ENCODE results near the gene CHID1.

Gene CHID1

DNA sequence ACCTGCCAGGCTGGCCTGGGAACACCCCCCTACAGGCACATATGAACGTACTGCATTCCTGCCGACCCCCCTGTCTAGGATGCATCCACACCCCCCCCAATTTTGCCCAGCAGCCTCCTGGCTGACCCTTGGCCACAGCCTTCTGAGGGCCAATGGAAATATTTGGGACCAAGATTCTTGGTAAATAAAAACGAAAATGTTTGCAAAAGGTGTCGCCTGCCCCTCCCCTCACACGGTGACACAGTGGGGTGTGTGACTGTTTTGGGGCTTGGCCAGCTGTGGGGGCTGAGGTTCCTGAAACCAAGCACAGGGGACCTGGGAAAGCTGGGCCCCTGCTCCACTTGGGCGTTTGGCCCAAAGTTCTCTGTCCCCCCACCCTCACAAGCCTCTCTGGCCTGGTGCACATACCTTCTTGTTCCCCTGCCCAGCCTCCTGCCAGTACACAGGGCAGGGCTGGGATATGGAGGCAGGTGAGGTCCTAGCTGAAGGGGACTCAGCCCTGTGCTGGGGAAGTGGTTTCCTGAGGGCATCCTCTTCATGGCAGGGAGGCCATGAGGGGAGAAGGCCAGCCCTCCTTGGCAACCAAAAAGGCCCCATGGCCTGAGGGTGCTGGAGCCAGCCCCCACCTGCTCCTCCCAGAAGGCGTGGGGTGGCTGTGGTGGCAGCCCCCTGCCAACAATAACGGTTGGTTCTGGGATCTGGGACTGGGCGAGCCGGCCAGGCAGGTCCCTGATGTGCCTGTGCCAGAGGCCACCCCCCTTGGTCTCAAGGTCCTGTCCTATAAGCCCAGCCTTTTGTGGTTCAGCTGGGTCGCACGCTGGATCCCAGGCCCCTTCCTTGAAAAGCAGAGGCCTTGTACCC lies 85.0 kb downstream of the CHID1 start:
- no peak overlapping the region for H3K4me3 ChIP-seq (ENCODE audit: low read length)
- H3K27me3 ChIP-seq (ENCODE audit: insufficient read depth, low read length): peaks cover 50% of the 10 kb centered on the region
- 0 out of 2 replicates have a peak, but pooled peaks cover 6% of the 10 kb centered on the region for H3K36me3 ChIP-seq (ENCODE audit: insufficient read depth, low read length)
- no peaks in the 10 kb centered on the region for H3K9me3 ChIP-seq (ENCODE audit: insufficient read depth, low read depth, low read length)
- no peak overlapping the region for H3K27ac ChIP-seq (ENCODE audit: low read depth, low read length)
- H3K4me1 ChIP-seq (ENCODE audit: insufficient read depth, low read length): peaks cover 19% of the 10 kb centered on the region
- no peak overlapping the region for H3K9ac ChIP-seq (ENCODE audit: low read depth, low read length)
- WGBS: 92% methylated on average over 12 of the region's 12 CpGs

DNA sequence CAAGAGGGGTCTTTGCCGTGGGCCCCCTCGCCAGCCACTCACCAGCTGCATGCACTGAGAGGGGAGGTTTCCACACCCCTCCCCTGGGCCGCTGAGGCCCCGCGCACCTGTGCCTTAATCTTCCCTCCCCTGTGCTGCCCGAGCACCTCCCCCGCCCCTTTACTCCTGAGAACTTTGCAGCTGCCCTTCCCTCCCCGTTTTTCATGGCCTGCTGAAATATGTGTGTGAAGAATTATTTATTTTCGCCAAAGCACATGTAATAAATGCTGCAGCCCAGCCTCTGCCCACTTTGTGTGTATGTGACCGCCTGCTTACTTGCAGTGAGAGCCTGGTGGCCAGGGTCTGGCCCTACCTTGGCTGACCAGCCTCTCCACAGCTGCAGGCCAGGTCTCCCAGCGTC lies 85.7 kb downstream of the CHID1 start:
- peaks cover 19% of the 10 kb centered on the region for H3K4me1 ChIP-seq (ENCODE audit: insufficient read depth, low read length)
- WGBS: 87% methylated on average over 11 of the region's 11 CpGs

GRCh38 chr11:824292-824880 lies 86.2 kb downstream of the CHID1 start:
- Histone ChIP-seq H3K4me1 (ENCODE audit: insufficient read depth, low read length) (peaks cover 19% of the 10 kb centered on the region), H3K9me3 (ENCODE audit: insufficient read depth, low read depth, low read length) (no peaks in the 10 kb centered on the region), H3K36me3 (ENCODE audit: insufficient read depth, low read length) (0 out of 2 replicates have a peak, but pooled peaks cover 6% of the 10 kb centered on the region), H3K27ac (ENCODE audit: low read depth, low read length) (no peak overlapping the region), H3K9ac (ENCODE audit: low read depth, low read length) (no peak overlapping the region), H3K4me3 (ENCODE audit: low read length) (no peak overlapping the region), H3K27me3 (ENCODE audit: insufficient read depth, low read length) (peaks cover 39% of the 10 kb centered on the region)
- WGBS: 95% methylated on average over 59 of the region's 59 CpGs

More for the DNA sequence above, 85.7 kb downstream of the CHID1 start:
- no peaks in the 10 kb centered on the region for H3K9me3 ChIP-seq (ENCODE audit: insufficient read depth, low read depth, low read length)
- no peak overlapping the region for H3K9ac ChIP-seq (ENCODE audit: low read depth, low read length)
- no peak overlapping the region for H3K27ac ChIP-seq (ENCODE audit: low read depth, low read length)
- peaks cover 45% of the 10 kb centered on the region for H3K27me3 ChIP-seq (ENCODE audit: insufficient read depth, low read length)
- 0 out of 2 replicates have a peak, but pooled peaks cover 6% of the 10 kb centered on the region for H3K36me3 ChIP-seq (ENCODE audit: insufficient read depth, low read length)
- H3K4me3 ChIP-seq (ENCODE audit: low read length): no peak overlapping the region

- 92% methylated on average over 53 of the region's 53 CpGs for WGBS
- H3K4me3 ChIP-seq (ENCODE audit: low read length): no peak overlapping the region
- H3K9ac ChIP-seq (ENCODE audit: low read depth, low read length): no peak overlapping the region
- H3K27ac ChIP-seq (ENCODE audit: low read depth, low read length): no peak overlapping the region
- peaks cover 12% of the 10 kb centered on the region for H3K4me1 ChIP-seq (ENCODE audit: insufficient read depth, low read length)
- H3K9me3 ChIP-seq (ENCODE audit: insufficient read depth, low read depth, low read length): no peaks in the 10 kb centered on the region
- H3K36me3 ChIP-seq (ENCODE audit: insufficient read depth, low read length): 0 out of 2 replicates have a peak, but pooled peaks cover 6% of the 10 kb centered on the region
- H3K27me3 ChIP-seq (ENCODE audit: insufficient read depth, low read length): peaks cover 32% of the 10 kb centered on the region
These were observed 86.9 kb downstream of the CHID1 start for GRCh38 chr11:823441-824291.

GRCh38 chr11:821512-822371 lies 88.9 kb downstream of the CHID1 start:
- Histone ChIP-seq H3K4me1 (ENCODE audit: insufficient read depth, low read length) (no peaks in the 10 kb centered on the region), H3K9ac (ENCODE audit: low read depth, low read length) (no peak overlapping the region), H3K36me3 (ENCODE audit: insufficient read depth, low read length) (0 out of 2 replicates have a peak, but pooled peaks cover 6% of the 10 kb centered on the region), H3K27ac (ENCODE audit: low read depth, low read length) (no peak overlapping the region), H3K27me3 (ENCODE audit: insufficient read depth, low read length) (peaks cover 13% of the 10 kb centered on the region), H3K4me3 (ENCODE audit: low read length) (no peak overlapping the region), H3K9me3 (ENCODE audit: insufficient read depth, low read depth, low read length) (no peaks in the 10 kb centered on the region)
- 95% methylated on average over 21 of the region's 22 CpGs for WGBS

- H3K4me3 ChIP-seq (ENCODE audit: low read length): peak overlapping the region; percentile 92
- H3K4me1 ChIP-seq (ENCODE audit: insufficient read depth, low read length): no peaks in the 10 kb centered on the region
- 0 out of 2 replicates have a peak, but pooled peaks cover 6% of the 10 kb centered on the region for H3K36me3 ChIP-seq (ENCODE audit: insufficient read depth, low read length)
- H3K9me3 ChIP-seq (ENCODE audit: insufficient read depth, low read depth, low read length): no peaks in the 10 kb centered on the region
- WGBS: 84% methylated on average over 11 of the region's 11 CpGs
- no peak overlapping the region for H3K27ac ChIP-seq (ENCODE audit: low read depth, low read length)
- peaks cover 4% of the 10 kb centered on the region; the same call in 1 of the 2 replicates for H3K27me3 ChIP-seq (ENCODE audit: insufficient read depth, low read length)
- no peak overlapping the region for H3K9ac ChIP-seq (ENCODE audit: low read depth, low read length)
These were observed 89.7 kb downstream of the CHID1 start for GRCh38 chr11:820655-821511.

DNA sequence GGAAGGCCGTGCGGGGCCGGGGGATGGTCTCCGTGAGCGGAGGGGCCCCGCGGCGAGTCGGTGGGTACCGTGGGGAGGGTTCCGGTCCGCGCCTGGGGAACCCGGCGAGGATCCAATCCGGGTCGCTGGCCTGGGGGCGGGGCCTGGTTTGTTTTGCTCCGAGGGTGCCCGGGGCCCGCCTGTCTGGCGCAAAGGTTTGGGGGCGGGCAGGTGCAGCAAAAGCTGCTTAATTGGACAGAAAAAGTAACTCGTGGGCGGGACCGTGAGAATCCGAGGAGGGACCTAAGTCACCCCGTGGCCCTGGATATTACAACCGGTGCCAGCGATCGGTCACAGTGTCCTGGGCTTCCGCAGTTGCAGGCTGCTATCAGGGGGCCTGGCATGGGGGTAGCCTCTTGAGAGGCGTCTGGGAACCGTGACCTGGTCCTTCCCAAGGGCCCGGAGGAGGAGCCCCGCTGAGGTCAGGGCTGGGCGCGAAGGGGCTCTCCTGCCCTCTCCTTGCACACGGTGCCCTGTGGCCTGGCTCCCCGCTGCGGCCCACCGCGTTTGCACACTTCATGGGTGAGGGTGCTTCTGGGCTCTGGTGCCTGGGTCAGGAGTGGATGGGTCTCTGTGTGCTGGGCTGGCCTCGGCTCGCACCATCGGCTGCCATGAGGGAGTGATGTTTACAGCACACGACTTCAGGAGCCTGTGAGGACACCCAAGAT lies 90.5 kb downstream of the CHID1 start:
- H3K27ac ChIP-seq (ENCODE audit: low read depth, low read length): peak overlapping the region; percentile 37; the same call in 1 of the 2 replicates
- 11% methylated on average over 47 of the region's 47 CpGs for WGBS
- 0 out of 2 replicates have a peak, but pooled peaks cover 6% of the 10 kb centered on the region for H3K36me3 ChIP-seq (ENCODE audit: insufficient read depth, low read length)
- peak overlapping the region; percentile 92 for H3K4me3 ChIP-seq (ENCODE audit: low read length)
- no peaks in the 10 kb centered on the region for H3K27me3 ChIP-seq (ENCODE audit: insufficient read depth, low read length)
- no peak overlapping the region; the same call in 1 of the 2 replicates for H3K9ac ChIP-seq (ENCODE audit: low read depth, low read length)
- H3K9me3 ChIP-seq (ENCODE audit: insufficient read depth, low read depth, low read length): no peaks in the 10 kb centered on the region
- H3K4me1 ChIP-seq (ENCODE audit: insufficient read depth, low read length): no peaks in the 10 kb centered on the region

GRCh38 chr11:819129-819931 lies 91.3 kb downstream of the CHID1 start:
- Histone ChIP-seq H3K9me3 (ENCODE audit: insufficient read depth, low read depth, low read length) (no peaks in the 10 kb centered on the region), H3K4me1 (ENCODE audit: insufficient read depth, low read length) (no peaks in the 10 kb centered on the region), H3K27ac (ENCODE audit: low read depth, low read length) (peak overlapping the region; percentile 37; the same call in 1 of the 2 replicates), H3K4me3 (ENCODE audit: low read length) (peak overlapping the region; percentile 92), H3K36me3 (ENCODE audit: insufficient read depth, low read length) (0 out of 2 replicates have a peak, but pooled peaks cover 6% of the 10 kb centered on the region), H3K9ac (ENCODE audit: low read depth, low read length) (peak overlapping the region; percentile 79), H3K27me3 (ENCODE audit: insufficient read depth, low read length) (no peaks in the 10 kb centered on the region)
- 3% methylated on average over 96 of the region's 96 CpGs for WGBS

All from HUES64 (cell line).